Cardiac muscle cell (in vitro differentiated cells and primary cell): ENCODE results near the gene TRPC1. TPM values are rescaled to one million over a fixed set of nuclear protein-coding genes. Genes with fewer than 3 reads are reported as not detected.

Source experiments
- DNase-seq, 2 donors: peaks; one replicate each; pipeline versions ENCODE4 v3.0.0 to v3.0.0-alpha.2; 2010 to 2017; ENCODE audit warnings: low read depth in 1 of 2, low spot score in 1 of 2
- H3K27ac ChIP-seq: fragments of 200-600 bp; sonication (generic); 2 replicates; pipeline ENCODE4 v1.5.1; 2016
- H3K27me3 ChIP-seq: fragments of 200-600 bp; sonication (generic); 2 replicates; pipeline ENCODE4 v1.6.0; 2016; ENCODE audit warnings: control low read depth
- H3K36me3 ChIP-seq: fragments of 200-600 bp; sonication (generic); 2 replicates; pipeline ENCODE4 v1.5.1; 2016; ENCODE audit warnings: control low read depth
- H3K4me1 ChIP-seq: fragments of 200-600 bp; sonication (generic); 2 replicates; pipeline ENCODE4 v1.8.1; 2017; ENCODE audit warnings: low read depth, mild to moderate bottlenecking, mixed run types
- H3K4me3 ChIP-seq: fragments of 200-600 bp; sonication (generic); 2 replicates; pipeline ENCODE4 v1.5.1; 2016; ENCODE audit warnings: mild to moderate bottlenecking
- H3K9me3 ChIP-seq: fragments of 200-600 bp; sonication (generic); 2 replicates; pipeline ENCODE4 v1.5.1; 2017; ENCODE audit warnings: low read depth, mild to moderate bottlenecking, control low read depth
- CTCF ChIP-seq: IDR thresholded peaks from 2 replicates; pipeline ENCODE4 v1.5.1; 2012; ENCODE audit warnings: low read depth, mild to moderate bottlenecking, low read length
- polyA plus RNA-seq: library from polyadenylated mRNA; unstranded; fragments of >200 nt; fragmentation: Nextera tagmentation; extraction: Ambion mirVana; gene quantifications from 2 replicates; pipeline ENCODE4 v1.2.1, GENCODE V29; 2016
- total RNA-seq: library from RNA; depleted of rRNA; stranded (reverse); fragments of >200 nt; gene quantifications from 2 replicates; pipeline ENCODE4 v1.2.3, GENCODE V29; 2016

The TRPC1 gene
- total and polyA plus RNA-seq, 2 experiments from 2014 or later = 17.9 to 64.9 TPM

- no peak overlapping the region for H3K27ac ChIP-seq
- H3K27me3 ChIP-seq = no peaks in the 10 kb centered on the region
- H3K4me1 ChIP-seq = peaks cover 13% of the 10 kb centered on the region
- no peak for TF ChIP-seq CTCF
- no peak overlapping the region for H3K4me3 ChIP-seq
- no peaks in the 10 kb centered on the region for H3K36me3 ChIP-seq
- no peak for DNase-seq
- H3K9me3 ChIP-seq = no peaks in the 10 kb centered on the region
These were observed 77.9 kb downstream of the TRPC1 start for GRCh38 chr3:142801746-142802145.

- no peak for DNase-seq
- Histone ChIP-seq H3K4me1 (peaks cover 5% of the 10 kb centered on the region), H3K9me3 (no peaks in the 10 kb centered on the region), H3K36me3 (no peaks in the 10 kb centered on the region), H3K27me3 (no peaks in the 10 kb centered on the region), H3K27ac (peak overlapping the region; percentile 8), H3K4me3 (no peak overlapping the region)
- no peak for TF ChIP-seq CTCF
These were observed 79.1 kb downstream of the TRPC1 start for GRCh38 chr3:142802891-142803290.

- DNase-seq = peak in 1 of 2 donors; percentile 62
- peak overlapping the region; percentile 32 for H3K27ac ChIP-seq
- TF ChIP-seq CTCF = no peak
- no peaks in the 10 kb centered on the region for H3K27me3 ChIP-seq
- H3K4me1 ChIP-seq = peaks cover 5% of the 10 kb centered on the region
- no peak overlapping the region for H3K4me3 ChIP-seq
- no peaks in the 10 kb centered on the region for H3K36me3 ChIP-seq
- no peaks in the 10 kb centered on the region for H3K9me3 ChIP-seq
These were observed 84.5 kb downstream of the TRPC1 start for GRCh38 chr3:142808103-142808917.

- Histone ChIP-seq H3K4me1 (peaks cover 5% of the 10 kb centered on the region), H3K36me3 (no peaks in the 10 kb centered on the region), H3K4me3 (no peak overlapping the region), H3K27ac (peak overlapping the region; percentile 32), H3K27me3 (no peaks in the 10 kb centered on the region), H3K9me3 (no peaks in the 10 kb centered on the region)
- TF ChIP-seq CTCF = no peak
- no peak for DNase-seq
These were observed 85.4 kb downstream of the TRPC1 start for GRCh38 chr3:142809259-142809658.

GRCh38 chr3:142815803-142816202 is 92.0 kb downstream of the TRPC1 start:
- Histone ChIP-seq H3K36me3 (no peaks in the 10 kb centered on the region), H3K27ac (no peak overlapping the region), H3K4me3 (no peak overlapping the region), H3K27me3 (no peaks in the 10 kb centered on the region), H3K9me3 (no peaks in the 10 kb centered on the region), H3K4me1 (peaks cover 28% of the 10 kb centered on the region)
- DNase-seq = no peak
- TF ChIP-seq CTCF = no peak
